T-helper 22 cell (primary cell): ENCODE results near the gene ARHGAP32.
"Not testable (repeated sequence)": the region's sequence is repeated elsewhere in the genome, so short reads cannot be mapped to it uniquely, and the experiment has no call there.

Experiments
- DNase-seq: peaks from one replicate; pipeline ENCODE4 v3.0.0-alpha.2; 2020; ENCODE audit warnings: low read depth

Gene ARHGAP32

GRCh38 chr11:128929991-128930390, 262.1 kb downstream of the ARHGAP32 start:
- no peak for DNase-seq

- no peak for DNase-seq
Observed at GRCh38 chr11:128929468-128929867, 262.7 kb downstream of the ARHGAP32 start.

DNA sequence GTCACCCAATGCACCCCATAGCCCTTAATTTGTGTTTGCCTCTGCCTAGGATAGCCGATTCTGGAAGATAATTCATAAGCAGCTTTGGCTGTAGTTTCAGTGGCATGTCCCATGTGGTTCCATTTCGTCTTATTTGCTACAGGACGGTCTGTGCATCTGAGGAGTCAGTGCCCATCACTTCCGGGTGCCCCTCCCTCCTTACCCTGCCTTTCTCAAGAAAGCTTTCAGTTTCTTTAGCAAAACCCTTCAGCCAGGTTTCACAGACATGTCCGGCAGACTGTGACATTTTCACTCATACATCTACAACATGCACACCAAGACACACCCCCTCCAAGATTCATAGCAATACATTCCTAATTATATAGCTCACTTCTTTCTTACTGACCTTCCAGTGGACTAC, 263.7 kb downstream of the ARHGAP32 start:
- DNase-seq: no peak

GRCh38 chr11:128927683-128928336, 264.3 kb downstream of the ARHGAP32 start:
- DNase-seq: no peak

GRCh38 chr11:128927108-128927461, 265.0 kb downstream of the ARHGAP32 start:
- no peak for DNase-seq

- DNase-seq: no peak
Observed at GRCh38 chr11:128926437-128927107, 265.6 kb downstream of the ARHGAP32 start.

DNA sequence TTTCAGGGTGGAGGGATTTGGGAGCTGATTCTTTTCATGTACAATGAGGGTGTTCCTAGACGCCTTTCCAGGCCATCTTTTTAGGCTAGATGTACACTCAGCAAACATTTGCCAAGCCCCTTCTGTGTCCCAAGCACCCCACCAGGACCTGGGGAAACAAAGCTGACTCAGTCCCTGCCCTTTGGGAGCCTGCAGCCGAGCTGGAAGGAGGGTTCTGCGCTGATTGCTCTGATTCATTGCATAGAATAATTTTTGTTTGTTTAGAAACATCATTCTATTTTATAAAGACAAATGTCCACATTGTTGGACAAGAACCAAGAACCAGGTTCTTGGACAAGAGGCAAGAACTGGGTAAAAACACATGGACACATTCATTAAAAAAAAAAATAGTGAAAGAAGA, 266.1 kb downstream of the ARHGAP32 start:
- DNase-seq: no peak

- DNase-seq: no peak
Observed at GRCh38 chr11:128925250-128925600, 266.9 kb downstream of the ARHGAP32 start.

GRCh38 chr11:128924510-128925249, 267.4 kb downstream of the ARHGAP32 start:
- DNase-seq: no peak

DNA sequence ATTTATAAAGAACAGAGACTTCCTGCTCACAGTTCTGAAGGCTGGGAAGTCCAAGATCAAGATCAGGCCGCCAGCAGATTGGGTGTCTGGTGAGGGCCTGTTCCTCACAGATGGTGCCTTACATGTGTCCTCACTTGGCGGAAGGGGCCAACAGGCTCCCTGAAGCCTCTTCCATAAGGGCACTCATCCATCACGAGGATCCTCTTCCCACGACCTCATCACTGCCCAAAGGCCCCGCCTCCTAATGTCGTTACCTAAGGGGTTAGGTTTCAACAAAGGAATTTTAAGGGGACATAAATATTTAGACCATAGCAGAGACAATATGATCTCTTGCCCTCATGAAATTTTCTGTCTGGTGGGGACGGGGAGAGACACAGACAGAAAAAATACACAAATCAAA, 268.0 kb downstream of the ARHGAP32 start:
- DNase-seq: no peak

- no peak for DNase-seq
Observed at GRCh38 chr11:128921793-128922192, 270.3 kb downstream of the ARHGAP32 start.

- no peak for DNase-seq
Observed at GRCh38 chr11:128920666-128921065, 271.5 kb downstream of the ARHGAP32 start.

DNA sequence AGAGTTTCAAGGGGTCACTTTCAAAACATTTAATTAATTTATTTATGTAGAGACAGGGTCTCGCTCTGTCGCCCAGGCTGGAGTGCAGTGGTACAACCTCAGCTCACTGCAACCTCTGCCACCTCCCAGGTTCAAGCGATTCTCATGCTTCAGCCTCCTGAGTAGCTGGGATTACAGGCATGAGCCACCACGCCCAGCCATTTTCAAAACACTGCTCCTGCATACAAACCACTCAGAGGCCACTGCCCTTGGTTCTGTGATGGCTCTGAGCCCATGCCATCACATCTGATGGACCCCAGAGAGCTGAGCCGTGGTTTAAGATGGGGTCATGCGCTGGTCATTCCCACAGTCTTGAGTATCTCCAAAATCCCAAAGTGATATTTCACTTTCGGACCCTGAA, 272.5 kb downstream of the ARHGAP32 start:
- DNase-seq: not testable (repeated sequence)

- DNase-seq: no peak
Observed at GRCh38 chr11:128919216-128919615, 272.9 kb downstream of the ARHGAP32 start.

- no peak for DNase-seq
Observed at GRCh38 chr11:128917144-128917724, 274.9 kb downstream of the ARHGAP32 start.

DNA sequence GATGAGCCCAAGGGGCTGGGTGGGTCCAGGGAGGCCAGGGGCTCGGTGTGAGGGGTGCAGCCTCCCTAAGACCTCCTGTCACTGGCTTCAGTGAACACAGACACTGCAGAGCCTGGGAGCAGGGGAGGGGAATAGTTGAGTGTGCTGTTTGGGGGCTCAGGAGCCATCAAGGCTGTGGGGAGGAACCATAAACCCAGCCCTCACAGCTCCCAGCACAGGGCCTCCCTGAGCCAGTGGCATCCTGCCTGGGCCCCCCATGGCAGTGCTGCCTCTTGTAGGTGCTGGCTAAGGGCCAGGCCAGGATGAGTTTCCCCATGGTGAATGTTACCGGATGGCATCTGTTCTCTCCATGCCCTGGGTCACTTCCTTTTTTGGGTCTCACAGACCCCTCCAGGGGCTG, 275.4 kb downstream of the ARHGAP32 start:
- no peak for DNase-seq

DNA sequence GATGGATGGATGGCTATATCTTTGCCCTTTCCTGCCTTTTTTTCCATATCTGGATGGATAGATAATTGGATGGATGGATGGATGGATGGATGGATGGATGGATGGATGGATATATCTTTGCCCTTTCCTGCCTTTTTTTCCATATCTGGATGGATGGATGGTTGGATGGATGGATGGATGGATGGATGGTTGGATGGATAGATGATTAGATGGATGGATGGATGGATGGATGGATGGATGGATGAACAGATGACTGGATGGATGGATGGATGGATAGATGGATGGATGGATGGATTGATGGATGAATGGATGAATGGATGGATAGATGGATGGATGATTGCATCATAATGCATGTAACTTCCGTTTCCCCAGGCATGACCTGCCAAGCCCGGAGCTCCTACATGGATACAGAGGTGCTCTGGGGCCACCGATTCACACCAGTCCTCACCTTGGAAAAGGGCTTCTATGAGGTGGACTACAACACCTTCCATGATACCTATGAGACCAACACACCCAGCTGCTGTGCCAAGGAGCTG, 276.0 kb downstream of the ARHGAP32 start:
- no peak for DNase-seq

DNA sequence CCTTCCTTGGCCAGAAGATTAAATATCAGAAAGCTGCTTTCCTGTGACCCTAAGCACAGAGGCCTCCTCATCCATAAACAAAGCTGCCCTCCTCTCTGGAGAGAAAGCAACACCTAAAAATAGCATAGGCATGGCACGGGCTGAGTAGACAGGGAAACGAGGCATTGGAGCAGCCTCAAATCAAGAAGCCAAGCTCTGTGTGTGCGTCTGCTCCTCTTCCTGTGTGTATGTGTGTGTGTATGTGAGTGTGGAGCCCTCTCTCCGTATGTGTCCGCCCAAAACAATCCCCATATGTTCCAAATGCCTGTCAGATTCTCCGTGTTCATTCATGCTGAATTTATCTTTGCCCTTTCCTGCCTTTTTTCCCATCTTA, 277.0 kb downstream of the ARHGAP32 start:
- DNase-seq: no peak
